SJSA1 (cell line): ENCODE data around the gene IPMK. TPM values are rescaled to one million over a fixed set of nuclear protein-coding genes. Genes with fewer than 3 reads are reported as not detected.
A peak's percentile ranks its signal among the peaks of the same experiment; 100 is the strongest.

ENCODE experiments used
- DNase-seq, 2 experiments: peaks; one replicate each; pipeline ENCODE4 v3.0.0-alpha.2; 2015 to 2020; ENCODE audit warnings: low spot score in 2 of 2, low read depth in 1 of 2
- H3K27ac ChIP-seq: fragments of 250-450 bp; sonication (Bioruptor Pico); 2 replicates; pipeline ENCODE4 v1.5.1; 2020; ENCODE audit warnings: mild to moderate bottlenecking, moderate library complexity
- H3K27me3 ChIP-seq: fragments of 250-450 bp; sonication (Bioruptor Pico); replicated peaks from 2 replicates; pipeline ENCODE4 v1.5.1; 2020; ENCODE audit warnings: mild to moderate bottlenecking, moderate library complexity
- H3K36me3 ChIP-seq: fragments of 250-450 bp; sonication (Bioruptor Pico); 2 replicates; pipeline ENCODE4 v1.5.1; 2020; ENCODE audit warnings: mild to moderate bottlenecking
- H3K4me1 ChIP-seq: fragments of 250-450 bp; sonication (Bioruptor Pico); replicated peaks from 2 replicates; pipeline ENCODE4 v1.6.1; 2021; ENCODE audit warnings: mild to moderate bottlenecking
- H3K4me3 ChIP-seq: fragments of 250-450 bp; sonication (Bioruptor Pico); 2 replicates; pipeline ENCODE4 v1.5.1; 2020; ENCODE audit warnings: mild to moderate bottlenecking
- H3K9me3 ChIP-seq: fragments of 250-450 bp; sonication (Bioruptor Pico); replicated peaks from 2 replicates; pipeline ENCODE4 v1.5.1; 2020; ENCODE audit warnings: mild to moderate bottlenecking
- total RNA-seq: library from RNA; depleted of rRNA; stranded (reverse); fragments of >200 nt; shearing (Covaris generic); gene quantifications from 2 replicates; pipeline ENCODE4 v1.2.3, GENCODE V29; 2014

IPMK gene
- total RNA-seq, 1 experiment from 2014 or later, result 5.8 TPM

DNA sequence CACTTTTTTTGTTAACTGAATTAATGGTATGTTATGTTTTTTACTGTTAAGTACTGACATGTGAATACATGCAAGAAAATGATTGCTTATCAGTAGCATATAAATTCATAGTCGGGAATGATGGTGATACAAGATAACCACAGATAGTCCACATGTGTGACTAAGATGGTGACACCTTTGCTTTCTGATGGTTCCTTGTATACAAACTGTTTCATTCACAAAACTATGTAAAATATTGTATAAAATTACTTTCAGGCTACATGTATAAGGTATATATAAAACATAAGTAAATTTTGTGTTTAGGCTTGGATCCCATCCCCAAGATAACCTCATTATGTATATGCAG, 11.2 kb upstream of the IPMK start:
- H3K4me3 ChIP-seq, result no peak overlapping the region
- no peak overlapping the region for H3K27ac ChIP-seq
- no peaks in the 10 kb centered on the region for H3K9me3 ChIP-seq
- no peak for DNase-seq
- H3K27me3 ChIP-seq, result no peaks in the 10 kb centered on the region
- H3K4me1 ChIP-seq, result peaks cover 50% of the 10 kb centered on the region
- peaks cover 19% of the 10 kb centered on the region for H3K36me3 ChIP-seq

DNA sequence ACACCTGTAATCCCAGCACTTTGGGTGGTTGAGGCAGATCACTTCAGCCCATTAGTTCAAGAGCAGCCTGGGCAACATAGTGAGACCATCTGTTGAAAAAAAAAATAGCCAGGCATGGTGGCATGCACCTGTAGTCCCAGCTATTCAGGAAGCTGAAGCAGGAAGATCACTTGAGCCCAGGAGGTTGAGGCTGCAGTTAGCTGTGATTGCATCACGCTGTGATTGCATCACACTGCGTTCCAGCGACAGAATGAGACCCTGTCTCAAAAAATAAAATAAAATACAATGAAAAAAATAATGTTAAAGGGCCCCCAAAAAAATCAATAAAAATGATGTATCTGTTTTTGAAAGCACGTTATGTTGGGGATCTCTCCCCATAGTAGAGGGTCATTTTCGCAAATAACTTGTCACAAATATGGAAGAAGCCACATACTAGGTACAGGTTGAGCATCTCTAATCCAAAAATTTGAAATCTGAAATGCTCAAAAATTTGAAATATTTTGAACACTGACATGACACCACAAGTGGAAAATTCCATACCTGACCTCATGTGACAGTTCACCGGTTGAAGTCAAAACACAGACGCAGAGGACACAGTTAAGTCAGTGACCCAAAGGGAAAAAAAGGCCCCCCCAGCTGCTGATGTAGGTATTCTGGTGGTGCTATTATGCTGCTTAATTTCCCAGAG, 10.7 kb upstream of the IPMK start:
- Histone ChIP-seq H3K9me3 (no peaks in the 10 kb centered on the region), H3K36me3 (peaks cover 19% of the 10 kb centered on the region), H3K4me3 (no peak overlapping the region), H3K27me3 (no peaks in the 10 kb centered on the region), H3K27ac (no peak overlapping the region), H3K4me1 (peaks cover 52% of the 10 kb centered on the region)
- no peak for DNase-seq

DNA sequence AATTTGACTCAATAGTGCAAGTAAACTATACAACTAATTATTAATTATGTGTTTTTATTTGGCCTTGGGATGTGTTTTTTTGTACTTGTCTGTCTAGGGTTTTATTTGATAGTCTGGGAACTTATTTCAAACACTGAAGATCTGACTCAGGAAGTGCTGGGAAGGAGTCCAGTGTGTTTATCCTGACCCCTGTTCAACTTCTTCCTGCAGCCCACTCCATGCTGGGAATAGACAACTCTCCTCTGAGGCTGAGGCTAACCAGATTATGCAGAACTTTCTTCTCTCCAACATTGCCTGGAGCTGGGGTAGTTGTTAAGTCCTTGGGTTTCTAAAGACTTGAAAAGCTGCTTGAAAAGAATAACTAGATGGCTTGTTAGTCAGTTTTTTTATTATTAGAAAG, 8.2 kb upstream of the IPMK start:
- H3K4me1 ChIP-seq, result peaks cover 27% of the 10 kb centered on the region
- no peak for DNase-seq
- no peaks in the 10 kb centered on the region for H3K27me3 ChIP-seq
- H3K36me3 ChIP-seq, result peaks cover 19% of the 10 kb centered on the region
- H3K27ac ChIP-seq, result no peak overlapping the region
- H3K9me3 ChIP-seq, result no peaks in the 10 kb centered on the region
- no peak overlapping the region for H3K4me3 ChIP-seq

DNA sequence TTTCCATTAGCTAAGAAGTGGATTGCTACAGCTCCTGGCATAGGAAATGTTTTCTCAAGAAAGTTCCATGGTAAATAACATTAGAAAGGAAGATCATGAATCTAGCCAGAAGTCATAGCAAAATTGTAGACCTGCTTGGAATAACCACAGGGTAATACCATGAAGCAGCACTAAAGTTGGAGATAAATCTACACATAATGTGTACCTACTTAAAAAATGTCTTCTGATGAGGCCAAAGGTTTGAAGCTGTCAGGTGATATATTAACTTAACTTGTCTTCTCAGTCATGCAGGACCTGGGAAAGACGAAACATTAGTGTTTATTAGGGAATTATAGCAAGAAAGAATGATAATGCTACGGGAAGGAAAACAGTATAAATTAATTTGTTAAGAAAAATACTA, 7.6 kb upstream of the IPMK start:
- Histone ChIP-seq H3K27ac (no peak overlapping the region), H3K27me3 (no peaks in the 10 kb centered on the region), H3K36me3 (peaks cover 19% of the 10 kb centered on the region), H3K4me1 (peaks cover 24% of the 10 kb centered on the region), H3K9me3 (no peaks in the 10 kb centered on the region), H3K4me3 (no peak overlapping the region)
- DNase-seq, result no peak

DNA sequence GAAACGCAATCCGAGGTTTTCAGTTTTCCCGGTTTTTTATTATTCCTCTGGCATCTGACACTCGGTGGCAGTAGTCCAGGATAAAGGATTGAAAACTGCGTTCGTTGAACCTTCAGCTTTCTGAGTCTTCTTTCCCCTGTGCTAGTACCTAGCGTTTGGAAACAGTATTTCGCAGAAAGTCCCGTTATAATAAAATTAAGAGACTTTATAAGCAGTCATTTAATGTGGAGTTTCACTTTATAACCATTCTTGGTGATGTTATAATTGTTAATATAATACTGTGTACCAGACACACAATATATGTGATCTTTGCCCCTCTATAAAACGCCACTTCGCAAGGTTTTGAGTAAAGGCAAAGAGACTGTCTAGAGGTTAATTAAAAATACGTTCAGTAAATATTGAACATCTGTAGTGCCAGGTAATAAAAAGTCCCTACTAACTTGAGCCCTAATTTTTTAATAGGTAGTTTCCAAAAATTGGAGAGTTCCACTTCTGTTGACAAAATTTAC, 2.1 kb upstream of the IPMK start:
- Histone ChIP-seq H3K4me1 (peaks cover 29% of the 10 kb centered on the region), H3K27me3 (no peaks in the 10 kb centered on the region), H3K4me3 (peak overlapping the region; percentile 60), H3K36me3 (peaks cover 4% of the 10 kb centered on the region; the same call in 1 of the 2 replicates), H3K9me3 (no peaks in the 10 kb centered on the region), H3K27ac (peak overlapping the region; percentile 79)
- DNase-seq, result no peak

DNA sequence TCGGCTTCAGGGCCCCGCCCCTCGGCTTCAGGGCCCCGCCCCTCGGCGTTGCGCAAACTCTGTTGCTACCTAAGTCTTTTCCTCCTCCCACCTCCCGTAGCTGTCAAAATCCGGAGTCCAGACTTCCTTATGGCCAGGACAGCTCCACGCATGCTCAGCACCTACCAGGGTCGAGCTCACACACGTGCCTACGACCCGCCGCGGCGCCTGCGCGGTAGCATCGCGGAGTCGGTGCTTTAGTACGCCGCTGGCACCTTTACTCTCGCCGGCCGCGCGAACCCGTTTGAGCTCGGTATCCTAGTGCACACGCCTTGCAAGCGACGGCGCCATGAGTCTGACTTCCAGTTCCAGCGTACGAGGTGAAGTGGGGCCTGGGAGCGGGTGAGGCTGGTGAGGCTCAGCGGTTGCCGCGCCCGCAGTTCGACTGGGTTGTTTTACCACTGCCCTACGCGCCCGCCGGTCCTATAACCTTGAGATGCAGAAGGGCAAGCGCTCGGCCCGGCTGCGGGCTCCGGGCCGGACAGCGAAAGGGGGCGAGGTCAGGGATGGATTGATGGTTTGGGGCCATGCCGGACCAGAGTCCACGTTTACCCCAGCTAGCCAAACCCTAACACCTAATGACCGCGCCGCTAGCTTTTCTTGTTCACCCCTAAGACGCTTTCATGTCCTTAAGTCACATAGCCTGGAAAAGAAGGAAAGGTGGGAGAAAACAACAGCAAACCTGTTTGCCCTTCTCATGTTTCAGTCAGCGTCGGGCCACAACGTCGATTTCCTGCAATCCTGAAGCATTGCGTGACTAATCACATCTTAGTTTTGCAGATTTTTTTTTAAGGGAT, 1.5 kb upstream of the IPMK start, which contains the start of gene CISD1:
CISD1 (plus strand) TSS at position 217 of the 836 bp plus-strand sequence; CDS start at position 329, 112 bp downstream.
- H3K27me3 ChIP-seq, result no peaks in the 10 kb centered on the region
- peak within 1 kb of the TSS; percentile 60 for H3K4me3 ChIP-seq
- no peaks in the 10 kb centered on the region for H3K9me3 ChIP-seq
- peak; percentile 95 to 98 for DNase-seq
- peak within 1 kb of the TSS; percentile 79 for H3K27ac ChIP-seq
- peaks cover 4% of the 10 kb centered on the region; the same call in 1 of the 2 replicates for H3K36me3 ChIP-seq
- H3K4me1 ChIP-seq, result peaks cover 25% of the 10 kb centered on the region

DNA sequence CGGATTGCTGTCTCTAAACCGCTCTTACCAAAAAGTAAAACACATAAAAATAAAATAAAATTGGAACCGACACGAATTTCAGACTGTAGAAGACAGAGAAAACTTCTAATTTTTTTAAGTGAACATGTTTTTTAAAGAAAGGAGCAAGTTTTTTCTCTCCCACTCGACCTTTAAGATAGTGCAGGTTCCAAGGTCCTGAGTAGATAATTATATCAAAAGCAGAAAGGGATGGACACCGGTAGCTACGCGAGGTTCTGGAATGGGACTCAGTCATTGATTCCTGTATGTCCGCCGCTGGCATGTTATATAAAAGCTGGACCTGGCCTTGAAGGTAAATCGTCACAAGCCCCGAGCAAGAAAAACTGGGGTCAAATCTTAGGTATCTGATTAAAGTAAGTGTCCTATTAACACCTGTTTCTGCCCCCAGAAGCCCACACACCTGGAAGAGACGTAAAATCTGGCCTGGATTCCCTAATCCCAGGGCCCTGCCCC, 806 bp upstream of the IPMK start:
- no peak for DNase-seq
- Histone ChIP-seq H3K36me3 (peaks cover 4% of the 10 kb centered on the region; the same call in 1 of the 2 replicates), H3K9me3 (no peaks in the 10 kb centered on the region), H3K27me3 (no peaks in the 10 kb centered on the region), H3K4me1 (peaks cover 22% of the 10 kb centered on the region), H3K4me3 (peak overlapping the region; percentile 60), H3K27ac (peak overlapping the region; percentile 77)

DNA sequence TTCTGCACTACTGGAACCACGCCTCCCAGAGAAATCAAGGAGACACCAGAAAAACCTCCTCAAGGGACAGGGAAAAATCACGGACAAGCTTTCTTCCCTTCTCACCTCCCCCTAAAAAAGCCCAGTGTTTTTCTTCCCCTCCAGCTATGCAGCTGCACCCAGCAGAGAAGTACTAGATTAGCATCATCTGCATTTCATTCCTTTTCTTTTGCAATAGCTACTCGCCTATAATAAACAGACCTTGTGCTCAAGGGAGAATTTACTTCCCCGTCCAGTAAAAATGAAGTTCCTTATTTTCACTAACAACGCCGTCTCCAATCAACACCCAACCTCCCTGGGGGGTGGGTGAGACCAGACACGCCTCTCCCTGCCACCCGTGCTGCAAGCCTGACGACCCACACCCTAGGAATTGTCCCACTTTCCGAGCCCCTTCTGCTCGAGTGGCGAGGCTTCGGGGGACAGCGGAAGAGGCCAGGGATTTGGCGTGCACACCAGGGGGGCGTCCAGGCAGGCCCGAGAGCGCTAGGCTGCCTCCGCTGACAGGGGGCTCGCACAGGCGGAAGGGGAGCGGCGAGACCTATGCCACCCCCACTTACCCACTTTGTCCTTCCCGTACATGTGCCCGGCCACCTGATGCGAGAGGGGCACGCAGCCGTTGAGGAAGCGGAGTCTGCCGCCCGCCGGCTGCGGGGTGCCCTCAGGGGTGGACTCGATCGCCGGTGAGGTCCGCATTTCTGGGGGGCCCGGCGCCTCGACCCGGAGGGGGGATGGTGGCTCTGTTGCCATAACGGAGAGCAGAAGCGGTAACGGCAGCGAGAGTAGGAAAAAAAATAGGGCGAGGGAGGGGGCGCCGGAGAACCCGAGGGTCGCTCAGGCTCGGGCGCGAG, 625 bp downstream of the IPMK start:
- Histone ChIP-seq H3K27me3 (no peaks in the 10 kb centered on the region), H3K4me1 (peaks cover 22% of the 10 kb centered on the region), H3K9me3 (no peaks in the 10 kb centered on the region), H3K4me3 (peak overlapping the region; percentile 60), H3K36me3 (peaks cover 4% of the 10 kb centered on the region; the same call in 1 of the 2 replicates), H3K27ac (peak overlapping the region; percentile 77)
- DNase-seq, result peak; percentile 47 to 70

DNA sequence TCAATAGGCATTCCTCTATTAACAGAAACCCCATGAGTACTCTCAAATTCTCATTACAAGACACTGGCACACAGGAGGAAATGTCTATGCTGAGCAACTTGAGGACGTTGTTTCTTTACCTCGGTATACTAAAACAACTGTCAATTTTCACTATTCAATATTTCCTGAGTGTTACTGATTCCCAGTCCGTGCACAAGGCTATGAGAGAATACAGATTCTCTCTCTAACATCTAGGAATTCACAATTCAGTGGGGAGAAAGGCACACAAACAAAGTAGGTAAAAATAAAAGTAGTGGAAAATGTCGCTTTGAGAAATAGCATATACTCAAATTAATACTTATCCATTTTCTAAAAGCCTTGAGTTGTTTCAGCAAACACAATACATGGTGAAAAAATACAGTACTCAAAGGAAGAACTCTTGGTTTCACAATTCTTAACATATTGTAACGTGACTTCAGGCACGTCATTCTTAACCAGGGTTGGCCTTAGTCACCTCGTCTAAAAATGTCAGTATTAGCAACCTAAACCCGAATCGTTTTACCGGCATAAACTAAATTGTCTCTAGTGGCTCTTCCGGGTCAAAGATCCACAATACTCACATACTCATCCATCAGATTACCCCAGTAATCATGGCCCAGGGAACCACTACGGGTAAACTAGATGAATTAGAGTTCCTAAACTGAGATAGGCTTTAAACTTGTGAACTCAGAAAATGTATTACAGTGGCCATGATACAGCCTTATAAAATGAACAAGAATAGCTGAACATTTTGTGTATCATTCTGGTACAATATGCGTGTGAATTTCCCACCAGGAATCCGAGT, 1.5 kb downstream of the IPMK start:
- H3K9me3 ChIP-seq, result no peaks in the 10 kb centered on the region
- DNase-seq, result peak in 1 of 2 experiments; percentile 50

DNA sequence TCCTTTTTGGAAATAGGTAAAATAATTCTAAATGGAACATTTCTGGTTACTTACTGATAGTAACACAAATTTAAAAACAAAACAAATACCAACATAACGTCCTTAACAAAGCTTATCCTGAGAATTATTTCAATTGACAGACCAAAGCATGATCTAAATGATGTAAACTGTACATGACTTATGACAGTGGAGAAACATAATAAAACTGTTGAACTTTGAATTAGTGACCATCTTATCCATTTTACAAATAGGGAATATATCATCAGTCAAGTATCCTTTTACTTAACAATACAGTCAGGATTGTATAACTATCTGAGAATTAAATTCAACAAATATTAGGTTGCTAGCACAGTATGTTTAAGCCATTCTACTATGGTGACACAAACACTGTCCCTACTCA, 2.4 kb downstream of the IPMK start:
- peak in 1 of 2 experiments; percentile 23 for DNase-seq
- Histone ChIP-seq H3K27me3 (no peaks in the 10 kb centered on the region), H3K4me1 (peaks cover 17% of the 10 kb centered on the region), H3K27ac (peak overlapping the region; percentile 77), H3K4me3 (no peak overlapping the region; the same call in 1 of the 2 replicates), H3K9me3 (no peaks in the 10 kb centered on the region), H3K36me3 (peaks cover 4% of the 10 kb centered on the region; the same call in 1 of the 2 replicates)

More for the DNA sequence above, 1.5 kb downstream of the IPMK start:
- Histone ChIP-seq H3K4me1 (peaks cover 22% of the 10 kb centered on the region), H3K4me3 (peak overlapping the region; percentile 60), H3K27ac (peak overlapping the region; percentile 77), H3K27me3 (no peaks in the 10 kb centered on the region), H3K36me3 (peaks cover 4% of the 10 kb centered on the region; the same call in 1 of the 2 replicates)

DNA sequence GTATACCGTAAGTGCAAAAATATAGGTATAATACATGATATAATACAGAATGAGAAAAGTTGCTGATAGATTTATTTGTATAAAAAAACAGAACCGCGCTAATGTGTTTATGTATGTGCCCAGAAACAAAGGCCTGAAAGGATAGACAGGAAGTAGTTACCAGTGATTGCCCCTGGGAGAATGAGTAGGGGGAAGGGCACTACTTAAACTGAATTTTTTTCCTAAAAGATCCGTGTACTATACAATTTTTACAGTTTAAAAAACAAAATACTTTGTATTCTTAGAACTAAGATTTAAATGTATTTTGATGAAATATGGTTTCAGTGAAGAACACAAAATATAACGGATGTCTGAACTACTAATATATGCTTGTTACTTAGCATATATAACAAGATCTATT, 2.9 kb downstream of the IPMK start:
- peak in 1 of 2 experiments; percentile 54 for DNase-seq
- Histone ChIP-seq H3K4me1 (peaks cover 17% of the 10 kb centered on the region), H3K36me3 (peaks cover 4% of the 10 kb centered on the region; the same call in 1 of the 2 replicates), H3K4me3 (no peak overlapping the region), H3K9me3 (no peaks in the 10 kb centered on the region), H3K27me3 (no peaks in the 10 kb centered on the region), H3K27ac (peak overlapping the region; percentile 77)

DNA sequence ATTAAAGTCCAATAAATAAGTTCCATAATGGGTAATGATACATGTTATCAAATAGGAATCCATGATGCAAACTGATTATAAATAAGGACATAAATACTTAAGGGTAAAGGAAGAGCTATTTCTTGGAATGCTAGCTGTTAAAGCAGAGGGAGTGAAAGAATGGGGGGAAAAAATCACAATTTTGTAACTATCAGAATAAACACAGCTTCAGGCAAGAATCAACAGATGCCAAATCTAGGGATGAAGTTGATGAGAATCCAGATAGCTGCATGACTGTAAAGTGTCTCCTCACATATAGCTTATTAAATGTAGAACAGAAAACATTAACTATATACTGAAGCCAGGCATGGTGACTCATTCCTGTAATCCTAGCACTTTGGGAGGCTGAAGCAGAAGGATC, 4.9 kb downstream of the IPMK start:
- Histone ChIP-seq H3K9me3 (no peaks in the 10 kb centered on the region), H3K27me3 (no peaks in the 10 kb centered on the region)
- DNase-seq, result no peak

More for the DNA sequence above, 4.9 kb downstream of the IPMK start:
- H3K27ac ChIP-seq, result no peak overlapping the region
- peaks cover 10% of the 10 kb centered on the region for H3K4me1 ChIP-seq
- peaks cover 4% of the 10 kb centered on the region; the same call in 1 of the 2 replicates for H3K36me3 ChIP-seq
- H3K4me3 ChIP-seq, result no peak overlapping the region
